SK-N-MC (cell line): Measurements from ENCODE around the gene KRTAP4-5.

Source experiments
- EZH2 ChIP-seq: fragments of 200-600 bp; sonication (generic); IDR thresholded peaks from one replicate; pipeline ENCODE4 v1.6.1; 2017; ENCODE audit warnings: antibody characterized with exemption
- POLR2AphosphoS5 ChIP-seq: IDR thresholded peaks from 2 replicates; pipeline ENCODE4 v1.6.1; 2012; ENCODE audit warnings: mild to moderate bottlenecking, low read depth, low read length, borderline replicate concordance

GRCh38 chr17:41177727-41178271, 28.2 kb upstream of the KRTAP4-5 start, which contains the start of gene KRTAP4-2:
- TF ChIP-seq EZH2 (no peak), POLR2AphosphoS5 (no peak)
